NCI-H146 treated with DMSO at 0.1 percent for 48 hours (cell line): ENCODE measurements around the gene DYSF.
"Not testable (repeated sequence)": the region's sequence is repeated elsewhere in the genome, so short reads cannot be mapped to it uniquely, and the experiment has no call there.

Source experiments
- DNase-seq: peaks from one replicate; lab custom pipeline; 2025; ENCODE audit not compliant: unreplicated experiment; lab: John Stamatoyannopoulos, UW

Gene DYSF

GRCh38 chr2:71453404-71454220 is at the start of gene DYSF:
TSS of gene DYSF (plus strand) at chr2:71453561.
- DNase-seq: peak; percentile 45

GRCh38 chr2:71409611-71410010 is 43.8 kb upstream of the DYSF start:
- DNase-seq: no peak

- DNase-seq: no peak
Measured at GRCh38 chr2:71410696-71411095, 42.7 kb upstream of the DYSF start.

- not testable (repeated sequence) for DNase-seq
Measured at GRCh38 chr2:71416866-71417265, 36.5 kb upstream of the DYSF start.

GRCh38 chr2:71417300-71418202 is 35.8 kb upstream of the DYSF start:
- DNase-seq: peak; percentile 9

GRCh38 chr2:71419145-71419544 is 34.2 kb upstream of the DYSF start:
- DNase-seq: no peak

GRCh38 chr2:71419976-71420375 is 33.4 kb upstream of the DYSF start:
- DNase-seq: no peak

GRCh38 chr2:71422786-71423185 is 30.6 kb upstream of the DYSF start:
- no peak for DNase-seq

- DNase-seq: no peak
Measured at GRCh38 chr2:71423817-71424420, 29.4 kb upstream of the DYSF start.

GRCh38 chr2:71426721-71427120 is 26.6 kb upstream of the DYSF start:
- no peak for DNase-seq

- DNase-seq: no peak
Measured at GRCh38 chr2:71428472-71429383, 24.6 kb upstream of the DYSF start.

- DNase-seq: not testable (repeated sequence)
Measured at GRCh38 chr2:71445142-71445541, 8.2 kb upstream of the DYSF start.

GRCh38 chr2:71446505-71446904 is 6.9 kb upstream of the DYSF start:
- no peak for DNase-seq

GRCh38 chr2:71449343-71449742 is 4.0 kb upstream of the DYSF start:
- no peak for DNase-seq

GRCh38 chr2:71451705-71452104 is 1.7 kb upstream of the DYSF start:
- DNase-seq: no peak

GRCh38 chr2:71452565-71452964 is 796 bp upstream of the DYSF start:
- peak; percentile 37 for DNase-seq

GRCh38 chr2:71454221-71455010 is 1.1 kb downstream of the DYSF start:
- no peak for DNase-seq

GRCh38 chr2:71455011-71455740 is 1.8 kb downstream of the DYSF start:
- DNase-seq: no peak
